Right ventricle myocardium inferior (tissue), 1 donor: ENCODE results near the gene UBTD1. TPM values are rescaled to one million over a fixed set of nuclear protein-coding genes. Genes with fewer than 3 reads are reported as not detected.

Source experiments
- ATAC-seq: fragments of 200-7000 bp; cut with Tn5 transposase; one replicate; pipeline ENCODE4 v1.9.1; 2020; ENCODE audit warnings: mild to moderate bottlenecking, moderate library complexity
- DNase-seq: peaks from one replicate; pipeline ENCODE4 v3.0.0; 2021; ENCODE audit errors: missing footprints
- intact Hi-C: fragments of 100-400 bp; cut with DNase I; formaldehyde crosslinking; loops from one replicate; pipeline ENCODE4 v1.11.0; 2022
- total RNA-seq: library from RNA; stranded (reverse); fragmentation: NEBNext Ultra II Directional; extraction: Animal tissue kit (Norgen Biotek cat#: 25700); gene quantifications from one replicate; pipeline ENCODE4 v1.2.1, GENCODE V29; 2021
- donor health status: DM: no; HTN: yes; CAD: no; lungs with severe emphysema.

UBTD1 gene
- total RNA-seq, 1 donor from 2014 or later = 26.6 TPM

- intact Hi-C loops = no loop called here
- no peak for ATAC-seq
Measured at GRCh38 chr10:97590082-97590747, 91.5 kb downstream of the UBTD1 start.

GRCh38 chr10:97590748-97591495, 92.2 kb downstream of the UBTD1 start:
- ATAC-seq (no peak), DNase-seq (no peak)
- intact Hi-C loops = no loop called here

More at GRCh38 chr10:97590082-97590747, 91.5 kb downstream of the UBTD1 start:
- no peak for DNase-seq

GRCh38 chr10:97593421-97593820, 94.7 kb downstream of the UBTD1 start:
- intact Hi-C loops = no loop called here
- ATAC-seq (no peak), DNase-seq (no peak)

GRCh38 chr10:97596101-97597082, 97.7 kb downstream of the UBTD1 start:
- intact Hi-C loops = loop anchor here (1.0 kb wide), 1 partner anchor 12 kb away; the partner anchor contains the start of gene HOGA1
- DNase-seq = no peak
- ATAC-seq = peak; percentile 93

- DNase-seq (no peak), ATAC-seq (no peak)
- intact Hi-C loops = no loop called here
Measured at GRCh38 chr10:97597778-97598177, 99.1 kb downstream of the UBTD1 start.

GRCh38 chr10:97598407-97599271, 99.9 kb downstream of the UBTD1 start:
- no peak for ATAC-seq
- intact Hi-C loops = no loop called here
- DNase-seq = no peak

GRCh38 chr10:97599272-97599619, 100.5 kb downstream of the UBTD1 start:
- DNase-seq (no peak), ATAC-seq (no peak)
- intact Hi-C loops = no loop called here

GRCh38 chr10:97600616-97601015, 101.9 kb downstream of the UBTD1 start:
- intact Hi-C loops = no loop called here
- DNase-seq (no peak), ATAC-seq (no peak)

GRCh38 chr10:97601268-97602215, 102.8 kb downstream of the UBTD1 start:
- intact Hi-C loops = no loop called here
- DNase-seq = peak; percentile 81
- peak; percentile 55 for ATAC-seq

- no peak for ATAC-seq
- intact Hi-C loops = no loop called here
- no peak for DNase-seq
Measured at GRCh38 chr10:97607095-97607636, 108.4 kb downstream of the UBTD1 start.

GRCh38 chr10:97608991-97609561, 110.4 kb downstream of the UBTD1 start:
- intact Hi-C loops = loop anchor here (1.0 kb wide), 1 partner anchor 24 kb away; no protein-coding TSS in a partner anchor
- peak; percentile 86 for ATAC-seq
- no peak for DNase-seq

GRCh38 chr10:97611473-97611872, 112.7 kb downstream of the UBTD1 start:
- ATAC-seq (no peak), DNase-seq (no peak)
- intact Hi-C loops = loop anchor here (5.0 to 10.0 kb wide), 2 partner anchors 149 to 207 kb away; partner anchors contain the start of gene RRP12

- peak; percentile 67 for ATAC-seq
- DNase-seq = no peak
- intact Hi-C loops = loop anchor here (1.0 to 10.0 kb wide), 3 partner anchors 40 to 208 kb away; partner anchors contain the start of genes ANKRD2 and RRP12
Measured at GRCh38 chr10:97612386-97612785, 113.7 kb downstream of the UBTD1 start.

- DNase-seq (no peak), ATAC-seq (no peak)
- intact Hi-C loops = loop anchor here (10.0 kb wide), 1 partner anchor 213 kb away; the partner anchor contains the start of gene RRP12
Measured at GRCh38 chr10:97618285-97618684, 119.6 kb downstream of the UBTD1 start.

GRCh38 chr10:97618733-97619132, 120.0 kb downstream of the UBTD1 start:
- intact Hi-C loops = loop anchor here (10.0 kb wide), 1 partner anchor 214 kb away; the partner anchor contains the start of gene RRP12
- no peak for DNase-seq

More at GRCh38 chr10:97618733-97619132, 120.0 kb downstream of the UBTD1 start:
- ATAC-seq = no peak
